ENCODE data around the gene HMG20B.
A peak's percentile ranks its signal among the peaks of the same experiment; 100 is the strongest.
"Not testable (repeated sequence)": the region's sequence is repeated elsewhere in the genome, so short reads cannot be mapped to it uniquely, and the experiment has no call there.

The HMG20B gene

DNA sequence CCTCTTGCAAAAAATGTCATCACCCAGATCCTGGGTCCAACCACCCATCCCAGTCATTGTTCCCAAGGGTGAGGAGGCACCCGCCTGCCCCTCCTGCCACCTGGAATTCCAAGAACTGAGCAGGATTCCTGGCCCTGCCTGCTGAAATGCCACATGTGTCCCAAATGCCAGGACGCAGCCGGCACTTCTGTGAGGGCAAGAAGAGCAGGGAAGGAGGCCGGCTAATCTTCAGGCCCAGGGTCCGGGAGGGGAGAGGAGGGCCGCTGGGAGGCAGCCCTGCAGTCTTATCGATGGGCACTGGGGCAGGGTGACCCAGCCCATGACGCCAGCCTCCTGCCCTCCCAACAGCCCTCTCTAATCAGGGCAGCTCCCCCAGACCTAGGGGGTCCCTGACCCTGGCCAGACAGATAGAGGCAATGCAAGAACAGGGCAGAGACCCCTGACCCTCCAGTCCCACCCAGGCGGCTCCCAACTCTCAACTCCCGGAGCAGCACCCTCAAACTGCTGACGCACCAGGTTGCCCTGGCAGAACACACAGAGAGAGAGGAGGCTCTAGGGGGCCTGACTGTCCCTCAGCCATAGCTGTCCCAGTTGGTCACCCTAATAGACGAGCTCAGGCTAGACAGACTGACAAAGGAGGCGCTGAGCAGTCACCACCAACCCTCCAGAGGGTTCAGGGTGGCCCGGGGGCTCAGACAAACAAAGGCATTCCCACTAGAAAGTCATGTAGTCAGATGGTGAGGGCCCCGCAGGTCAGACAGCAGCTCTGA, 16.9 kb upstream of the HMG20B start:
- DNase-seq: no peak
- TF ChIP-seq POLR2A (IDR thresholded peaks at IDR 0.05; ENCODE audit: low read length): no peak
- TF ChIP-seq GATA1 (IDR thresholded peaks at IDR 0.05; ENCODE audit: low read depth, low read length): no peak

GRCh38 chr19:3556423-3556977, 16.2 kb upstream of the HMG20B start:
- TF ChIP-seq GATA1 (IDR thresholded peaks at IDR 0.05; ENCODE audit: low read depth, low read length): no peak
- TF ChIP-seq POLR2A (IDR thresholded peaks at IDR 0.05; ENCODE audit: low read length): no peak
- no peak for DNase-seq

GRCh38 chr19:3556978-3557460, 15.7 kb upstream of the HMG20B start:
- no peak for TF ChIP-seq GATA1 (IDR thresholded peaks at IDR 0.05; ENCODE audit: low read depth, low read length)
- TF ChIP-seq POLR2A (IDR thresholded peaks at IDR 0.05; ENCODE audit: low read length): no peak
- DNase-seq: peak in 1 of 2 experiments; percentile 64

DNA sequence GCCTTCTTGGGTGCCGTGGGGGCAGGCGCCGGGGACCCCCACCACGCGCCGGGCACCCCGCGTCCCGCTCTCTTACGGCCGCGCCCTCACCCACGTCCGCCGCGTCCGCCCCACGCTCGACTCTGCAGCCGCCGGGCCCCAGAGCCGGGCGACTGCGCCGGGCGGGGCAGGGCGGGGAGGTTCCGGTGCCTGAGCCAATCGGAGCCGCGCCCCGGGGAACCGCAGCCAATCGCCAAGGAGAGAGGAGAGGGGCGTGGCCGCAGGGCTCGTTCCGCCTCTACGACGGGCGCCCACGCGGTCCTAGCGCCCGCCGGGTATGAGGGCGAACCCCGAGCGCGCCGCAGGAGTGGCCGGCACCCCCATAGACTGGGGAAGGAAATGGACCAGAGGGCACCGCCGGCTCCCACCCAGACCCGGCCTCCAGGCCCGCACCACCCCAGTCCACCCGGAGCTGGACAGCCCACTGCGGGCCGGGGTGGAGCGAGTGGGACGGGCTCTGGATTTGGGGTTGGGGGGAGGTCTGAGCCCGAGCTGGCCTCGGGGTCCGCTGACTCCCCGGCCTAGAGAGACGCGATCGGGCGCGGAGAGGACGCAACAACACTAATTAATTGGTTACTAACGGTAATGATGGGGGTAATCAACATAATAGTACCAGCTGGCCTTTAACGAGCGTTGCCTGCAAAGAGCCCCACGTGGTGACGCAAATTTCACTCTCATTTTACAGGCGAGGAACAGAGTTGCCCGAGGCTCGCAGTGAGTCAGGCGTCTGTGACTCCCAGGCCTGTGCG, 15.1 kb upstream of the HMG20B start, which contains the start of gene MFSD12:
Gene MFSD12, minus strand, starts transcription at position 126 of the 788 bp plus-strand sequence. CDS start 183 bp downstream, outside the sequence.
- peak; percentile 93 to 97 for DNase-seq
- TF ChIP-seq POLR2A (IDR thresholded peaks at IDR 0.05; ENCODE audit: low read length) (peak; percentile 43), GATA1 (IDR thresholded peaks at IDR 0.05; ENCODE audit: low read depth, low read length) (no peak)

- no peak for DNase-seq
- TF ChIP-seq POLR2A (IDR thresholded peaks at IDR 0.05; ENCODE audit: low read length) (no peak), GATA1 (IDR thresholded peaks at IDR 0.05; ENCODE audit: low read depth, low read length) (no peak)
Observed at GRCh38 chr19:3563709-3564524, 8.8 kb upstream of the HMG20B start.

GRCh38 chr19:3565139-3565538, 7.6 kb upstream of the HMG20B start:
- no peak for DNase-seq

DNA sequence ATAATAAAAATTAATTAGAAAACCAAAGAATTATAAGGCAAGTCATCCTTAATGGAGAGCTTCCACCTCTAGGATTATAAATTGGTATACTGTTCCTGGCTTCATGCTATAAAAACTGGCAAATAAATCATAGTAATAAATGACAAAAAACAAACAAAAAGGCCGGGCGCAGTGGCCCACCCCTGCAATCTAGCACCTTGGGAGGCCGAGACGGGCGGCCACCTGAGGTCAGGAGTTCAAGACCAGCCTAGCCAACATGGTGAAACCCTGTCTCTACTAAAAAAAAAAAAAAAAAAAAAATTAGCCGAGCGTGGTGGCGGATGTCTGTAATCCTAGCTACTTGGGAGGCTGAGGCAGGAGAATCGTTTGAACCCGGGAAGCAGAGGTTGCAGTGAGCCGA, 2.7 kb upstream of the HMG20B start:
- DNase-seq: not testable (repeated sequence)

More at GRCh38 chr19:3565139-3565538, 7.6 kb upstream of the HMG20B start:
- TF ChIP-seq POLR2A (IDR thresholded peaks at IDR 0.05; ENCODE audit: low read length) (no peak), GATA1 (IDR thresholded peaks at IDR 0.05; ENCODE audit: low read depth, low read length) (no peak)

- no peak for TF ChIP-seq GATA1 (IDR thresholded peaks at IDR 0.05; ENCODE audit: low read depth, low read length)
- TF ChIP-seq POLR2A (IDR thresholded peaks at IDR 0.05; ENCODE audit: low read length): no peak
- no peak for DNase-seq
Observed at GRCh38 chr19:3570606-3571011, 2.1 kb upstream of the HMG20B start.

- TF ChIP-seq GATA1 (IDR thresholded peaks at IDR 0.05; ENCODE audit: low read depth, low read length) (no peak), POLR2A (IDR thresholded peaks at IDR 0.05; ENCODE audit: low read length) (no peak)
- DNase-seq: peak; percentile 100
Observed at GRCh38 chr19:3572132-3572854, 451 bp upstream of the HMG20B start.

DNA sequence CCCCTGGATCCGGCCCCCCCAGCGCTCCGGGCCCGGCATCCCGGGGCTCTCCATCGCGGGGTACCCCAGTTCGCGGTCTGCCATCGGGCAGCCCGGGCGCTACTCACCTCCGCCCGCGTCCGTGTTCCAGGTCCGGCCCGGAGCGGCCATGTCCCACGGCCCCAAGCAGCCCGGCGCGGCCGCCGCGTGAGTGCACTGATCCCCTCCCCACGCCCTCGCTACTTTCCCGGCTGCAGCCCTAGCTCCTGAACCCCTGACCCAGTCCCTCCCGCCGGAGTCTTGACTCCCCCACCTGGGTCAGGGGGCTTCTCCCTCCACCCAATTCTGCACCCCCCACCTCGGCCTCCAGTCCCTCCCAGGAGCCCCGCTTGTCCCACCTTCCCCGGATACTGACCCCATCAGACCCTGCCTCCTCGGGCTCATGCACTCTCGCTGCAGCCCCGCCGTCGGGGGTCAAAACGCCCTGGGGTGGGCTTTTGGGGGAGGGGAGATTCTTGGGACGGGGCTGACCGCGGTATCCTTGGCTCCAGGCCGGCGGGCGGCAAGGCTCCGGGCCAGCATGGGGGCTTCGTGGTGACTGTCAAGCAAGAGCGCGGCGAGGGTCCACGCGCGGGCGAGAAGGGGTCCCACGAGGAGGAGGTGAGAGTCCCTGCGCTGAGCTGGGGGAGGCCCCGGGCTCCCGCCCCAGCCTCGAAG, 566 bp downstream of the HMG20B start:
- TF ChIP-seq GATA1 (IDR thresholded peaks at IDR 0.05; ENCODE audit: low read depth, low read length): no peak
- TF ChIP-seq POLR2A (IDR thresholded peaks at IDR 0.05; ENCODE audit: low read length): no peak
- DNase-seq: peak in 1 of 2 experiments; percentile 66

DNA sequence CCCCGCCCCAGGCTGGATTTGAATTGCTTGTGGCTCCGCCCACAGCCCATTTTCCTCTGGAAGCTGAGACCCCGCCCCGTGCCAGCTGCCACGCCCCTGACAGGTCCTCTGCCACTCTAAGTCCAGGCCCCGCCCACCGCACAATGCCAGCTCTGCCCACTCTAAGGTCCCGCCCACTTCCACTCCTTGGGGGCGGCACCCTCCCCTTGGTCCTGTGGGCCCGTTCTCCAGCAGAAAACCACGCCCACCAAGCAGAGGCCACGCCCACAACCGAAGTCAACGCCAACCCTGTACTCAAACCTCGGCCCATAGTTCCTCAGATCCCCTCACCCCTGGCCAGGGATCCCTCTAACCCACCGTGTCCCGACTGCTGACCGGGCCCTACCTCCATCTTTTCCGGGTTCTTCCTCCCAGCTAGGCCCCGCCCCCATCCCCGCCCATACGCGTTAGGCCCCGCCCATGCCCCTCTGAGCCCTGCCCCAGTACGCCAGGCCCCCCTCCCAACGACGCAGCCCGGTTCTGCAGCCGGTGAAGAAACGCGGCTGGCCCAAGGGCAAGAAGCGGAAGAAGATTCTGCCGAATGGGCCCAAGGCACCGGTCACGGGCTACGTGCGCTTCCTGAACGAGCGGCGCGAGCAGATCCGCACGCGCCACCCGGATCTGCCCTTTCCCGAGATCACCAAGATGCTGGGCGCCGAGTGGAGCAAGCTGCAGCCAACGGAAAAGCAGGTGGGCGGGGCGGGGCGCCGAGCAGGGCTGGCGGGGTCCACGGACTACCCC, 1.3 kb downstream of the HMG20B start:
- DNase-seq: peak; percentile 86 to 90
- TF ChIP-seq GATA1 (IDR thresholded peaks at IDR 0.05; ENCODE audit: low read depth, low read length) (no peak), POLR2A (IDR thresholded peaks at IDR 0.05; ENCODE audit: low read length) (no peak)

Data from erythroblast (primary cell).